GM12878 (cell line): Measurements from ENCODE around the gene DLEC1. TPM values are rescaled to one million over a fixed set of nuclear protein-coding genes. Genes with fewer than 3 reads are reported as not detected.

Source experiments
- ATF2 ChIP-seq: IDR thresholded peaks from 2 replicates; pipeline ENCODE4 v1.6.1; 2012; ENCODE audit warnings: low read length, inconsistent platforms
- BACH1 ChIP-seq: fragments of 450-650 bp; IDR thresholded peaks from 2 replicates; pipeline ENCODE4 v1.6.1; 2017; ENCODE audit warnings: mild to moderate bottlenecking, borderline replicate concordance
- CREM ChIP-seq: IDR thresholded peaks from 2 replicates; pipeline ENCODE4 v1.6.1; 2014; ENCODE audit warnings: antibody characterized with exemption, low read depth
- DPF2 ChIP-seq: fragments of 450-650 bp; IDR thresholded peaks from 2 replicates; pipeline ENCODE4 v1.6.1; 2017; ENCODE audit warnings: mild to moderate bottlenecking
- ELK1 ChIP-seq: IDR thresholded peaks from 2 replicates; pipeline ENCODE4 v1.6.1; 2012; ENCODE audit warnings: low read depth, low read length, improper control_type of control experiment
- EP300 ChIP-seq, 2 experiments: fragments of 150-350 bp in 1 of 2; IDR thresholded peaks; 2 replicates each; pipeline ENCODE4 v1.6.1; 2011 to 2012; ENCODE audit warnings: low read depth in 2 of 2, low read length in 2 of 2, borderline replicate concordance in 1 of 2, improper control_type of control experiment in 1 of 2, inconsistent platforms in 1 of 2; ENCODE audit not compliant: control insufficient read depth in 1 of 2
- FOXK2 ChIP-seq: fragments of 450-650 bp; IDR thresholded peaks from 2 replicates; pipeline ENCODE4 v1.6.1; 2017; ENCODE audit warnings: mild to moderate bottlenecking, moderate library complexity
- GABPA ChIP-seq: IDR thresholded peaks from 2 replicates; pipeline ENCODE4 v1.6.1; 2014; ENCODE audit warnings: antibody characterized with exemption, low read depth, mild to moderate bottlenecking, inconsistent platforms
- HDAC2 ChIP-seq: fragments of 200-600 bp; sonication (generic); IDR thresholded peaks from 2 replicates; pipeline ENCODE4 v1.6.1; 2017
- HDAC6 ChIP-seq: fragments of 200-600 bp; sonication (generic); IDR thresholded peaks from one replicate; pipeline ENCODE4 v1.8.0; 2017; ENCODE audit warnings: antibody characterized with exemption; ENCODE audit not compliant: unreplicated experiment
- IRF3 ChIP-seq: fragments of 450-650 bp; IDR thresholded peaks from 2 replicates; pipeline ENCODE4 v1.6.1; 2014; ENCODE audit warnings: mild to moderate bottlenecking
- IRF4 ChIP-seq: IDR thresholded peaks from 2 replicates; pipeline ENCODE4 v1.6.1; 2011; ENCODE audit warnings: low read depth, low read length
- IRF5 ChIP-seq: fragments of 450-650 bp; IDR thresholded peaks from 2 replicates; pipeline ENCODE4 v1.6.1; 2017; ENCODE audit warnings: borderline replicate concordance
- KAT2A ChIP-seq: conservative IDR thresholded peaks from 2 replicates; pipeline ENCODE4 v1.6.1; 2011; ENCODE audit warnings: low read depth, low read length; ENCODE audit not compliant: control insufficient read depth
- KDM1A ChIP-seq: fragments of 200-600 bp; sonication (generic); IDR thresholded peaks from 2 replicates; pipeline ENCODE4 v1.6.1; 2016; ENCODE audit warnings: borderline replicate concordance
- MTA2 ChIP-seq: fragments of 450-650 bp; IDR thresholded peaks from 2 replicates; pipeline ENCODE4 v1.6.1; 2016; ENCODE audit warnings: low read depth, mild to moderate bottlenecking, moderate library complexity
- PAX5 ChIP-seq: IDR thresholded peaks from 2 replicates; pipeline ENCODE4 v1.6.1; 2011; ENCODE audit warnings: low read depth, low read length, borderline replicate concordance
- POLR2AphosphoS2 ChIP-seq: IDR thresholded peaks from 2 replicates; pipeline ENCODE4 v1.6.1; 2011; ENCODE audit warnings: low read depth, mild to moderate bottlenecking, low read length, improper control_type of control experiment, moderate library complexity
- RAD21 ChIP-seq: IDR thresholded peaks from 2 replicates; pipeline ENCODE4 v1.6.1; 2011; ENCODE audit warnings: mild to moderate bottlenecking, low read depth, low read length, moderate library complexity; ENCODE audit not compliant: insufficient read depth
- SMC3 ChIP-seq: IDR thresholded peaks from 2 replicates; pipeline ENCODE4 v1.6.1; 2011; ENCODE audit warnings: low read length, improper control_type of control experiment, borderline replicate concordance
- SREBF1 ChIP-seq: IDR thresholded peaks from 2 replicates; pipeline ENCODE4 v1.6.1; 2012; ENCODE audit warnings: mild to moderate bottlenecking, low read length
- SUPT20H ChIP-seq: IDR thresholded peaks from 2 replicates; pipeline ENCODE4 v1.6.1; 2011; ENCODE audit warnings: low read depth, mild to moderate bottlenecking, low read length, moderate library complexity, borderline replicate concordance; ENCODE audit not compliant: control insufficient read depth
- TCF7 ChIP-seq: IDR thresholded peaks from 2 replicates; pipeline ENCODE4 v1.6.1; 2014; ENCODE audit warnings: antibody characterized with exemption, borderline replicate concordance
- ZBED1 ChIP-seq: IDR thresholded peaks from 2 replicates; pipeline ENCODE4 v1.6.1; 2016; ENCODE audit warnings: borderline replicate concordance
- ZNF274 ChIP-seq: IDR thresholded peaks from one replicate; pipeline ENCODE4 v1.8.0; 2011; ENCODE audit not compliant: insufficient read length, insufficient read depth
- ZZZ3 ChIP-seq: IDR thresholded peaks from 2 replicates; pipeline ENCODE4 v1.6.1; 2011; ENCODE audit warnings: low read depth; ENCODE audit not compliant: control insufficient read depth, insufficient read length
- polyA plus RNA-seq, 11 experiments: library from polyadenylated mRNA; depleted of rRNA in 4 of 11; unstranded in 6 of 11; stranded (reverse) in 5 of 11; fragments of >200 nt; fragmentation: Nextera tagmentation in 4 of 11; fragmentation: Illumina TruSeq in 1 of 11; extraction: Ambion mirVana in 4 of 11; extraction: Trizol in 1 of 11; gene quantifications; 1 replicate in 1 of 11; 2 replicates in 10 of 11; pipeline versions ENCODE4 v1.2.1 to v1.2.3, GENCODE V29; 2011 to 2016; ENCODE audit warnings: inconsistent platforms in 2 of 11, missing spikeins in 2 of 11, low read depth in 1 of 11
- total RNA-seq, 4 experiments: library from RNA; depleted of rRNA in 3 of 4; stranded (reverse); fragments of >200 nt in 3 of 4; fragmentation: Illumina TruSeq in 1 of 4; extraction: Trizol in 1 of 4; gene quantifications; 2 replicates each; pipeline versions ENCODE4 v1.2.1 to v1.2.3, GENCODE V29; 2013 to 2021

The DLEC1 gene
- total and polyA plus RNA-seq, 10 of the 15 experiments (the other 5 are each of a cell fraction or from before 2014, with no cell fraction given), result 0.03 to 0.29 (median 0.07) TPM; not detected in 3

GRCh38 chr3:38136777-38137614 lies 98.0 kb downstream of the DLEC1 start, which contains the start of gene ACAA1 (continued):
- TF ChIP-seq HDAC6, result no peak
- no peak for TF ChIP-seq TCF7
- no peak for TF ChIP-seq RAD21
- peak; percentile 76 for TF ChIP-seq DPF2
- no peak for TF ChIP-seq GABPA
- peak; percentile 29 for TF ChIP-seq IRF3
- peak; percentile 43; the same call in 1 of the 2 replicates for TF ChIP-seq ELK1
- no peak for TF ChIP-seq FOXK2
- TF ChIP-seq SMC3, result no peak
- TF ChIP-seq ZBED1, result no peak
- TF ChIP-seq KDM1A, result no peak
- TF ChIP-seq EP300 (IDR thresholded peaks at IDR 0.05; ENCODE audit: borderline replicate concordance in 1 of 2, control insufficient read depth in 1 of 2, low read depth in 2 of 2, low read length in 2 of 2), result no peak
- TF ChIP-seq POLR2AphosphoS2, result peak; percentile 86
- TF ChIP-seq ATF2, result no peak
- no peak for TF ChIP-seq MTA2
- no peak for TF ChIP-seq ZNF274
- no peak for TF ChIP-seq HDAC2
- no peak for TF ChIP-seq CREM
- TF ChIP-seq SUPT20H, result no peak
- no peak for TF ChIP-seq IRF4
- TF ChIP-seq BACH1, result peak; percentile 71; the same call in 1 of the 2 replicates
- TF ChIP-seq ZZZ3, result no peak
- no peak for TF ChIP-seq KAT2A
- TF ChIP-seq SREBF1, result 0 out of 2 replicates have a peak, but pooled peaks have one; percentile 19
- no peak for TF ChIP-seq IRF5
- TF ChIP-seq PAX5, result no peak
